Pancreas (tissue), 10 donors: ENCODE results near the gene KIT. TPM values are rescaled to one million over a fixed set of nuclear protein-coding genes. Genes with fewer than 3 reads are reported as not detected.

Source experiments
- ATAC-seq, 4 donors: fragments of 200-7000 bp; cut with Tn5 transposase; one replicate each; pipeline versions ENCODE4 v1.8.0 to v1.9.1; 2020; ENCODE audit warnings: mild to moderate bottlenecking in 4 of 4, moderate library complexity in 4 of 4
- DNase-seq, 6 donors: peaks; one replicate each; pipeline ENCODE4 v3.0.0-alpha.2; 2020
- FAIRE-seq: peaks from 2 replicates; lab custom pipeline; 2012; peaks lifted over from hg19 to GRCh38; lab: Jason Lieb, UNC
- H3K27ac ChIP-seq, 4 donors: fragments of 200-600 bp; sonication (generic); 1 replicate in 3 of 4; 2 replicates in 1 of 4; pipeline versions ENCODE4 v1.5.0 to v1.8.0; 2020
- H3K27me3 ChIP-seq, 4 donors: fragments of 200-600 bp; one replicate each; pipeline ENCODE4 v1.8.0; 2021
- H3K36me3 ChIP-seq, 3 donors: fragments of 200-600 bp; sonication (generic) in 1 of 3; one replicate each; pipeline versions ENCODE4 v1.5.0 to v1.8.0; 2020 to 2021
- H3K4me1 ChIP-seq, 3 donors: fragments of 200-600 bp; one replicate each; pipeline ENCODE4 v1.8.0; 2021
- H3K4me3 ChIP-seq, 4 donors: fragments of 200-600 bp; sonication (generic) in 2 of 4; one replicate each; pipeline versions ENCODE4 v1.5.0 to v1.8.0; 2020 to 2021
- H3K9me3 ChIP-seq, 4 donors: fragments of 200-600 bp; one replicate each; pipeline ENCODE4 v1.8.0; 2021
- WGBS, 2 donors: extraction: QIAGEN DNeasy Blood & Tissue Kit; methylation state at CpG; one replicate each; pipeline ENCODE4 v1.1.7; 2013; 5-methylcytosine and 5-hydroxymethylcytosine counted together
- intact Hi-C, 3 donors: fragments of 100-400 bp; cut with DNase I; formaldehyde crosslinking; loops; one replicate each; pipeline versions ENCODE4 v1.11.1 to v1.14.2; 2022
- polyA plus RNA-seq, 2 donors: library from polyadenylated mRNA; stranded (reverse); fragments of 200-250 nt; gene quantifications; one replicate each; pipeline ENCODE4 v1.2.3, GENCODE V29; 2013
- total RNA-seq, 6 donors: library from RNA; stranded (reverse); fragmentation: NEBNext Ultra II Directional in 4 of 6; extraction: Animal tissue kit (Norgen Biotek cat#: 25700) in 4 of 6; gene quantifications; one replicate each; pipeline versions ENCODE4 v1.2.1 to v1.2.4, GENCODE V29; 2021 to 2023
- TF ChIP-seq, protein P1 (sequence below), 4 donors: fragments of 200-600 bp; sonication (generic) in 3 of 4; IDR thresholded peaks; one replicate each; pipeline versions ENCODE4 v1.5.0 to v1.8.0; 2021; ENCODE audit warnings: antibody characterized with exemption in 4 of 4
- donor health status: healthy with polysubstance abuse.
- donor health status: DM: no; HTN: no; CAD: no; lungs with moderate emphysema.
- donor health status: DM: no; HTN: no; CAD: no.
- donor health status: control.
- donor health status: control.
- donor health status: Bipolar disorder and iron deficiency.
- donor health status: DM: yes; HTN: yes; CAD: no.
- donor health status: DM: no; HTN: no; CAD: no.
- donor health status: DM: no; HTN: no; CAD: no.
- donor health status: DM: yes; HTN: yes; CAD: no.

The KIT gene
- total and polyA plus RNA-seq, 8 donors = 0.23 to 4.0 (median 1.4) TPM

DNA sequence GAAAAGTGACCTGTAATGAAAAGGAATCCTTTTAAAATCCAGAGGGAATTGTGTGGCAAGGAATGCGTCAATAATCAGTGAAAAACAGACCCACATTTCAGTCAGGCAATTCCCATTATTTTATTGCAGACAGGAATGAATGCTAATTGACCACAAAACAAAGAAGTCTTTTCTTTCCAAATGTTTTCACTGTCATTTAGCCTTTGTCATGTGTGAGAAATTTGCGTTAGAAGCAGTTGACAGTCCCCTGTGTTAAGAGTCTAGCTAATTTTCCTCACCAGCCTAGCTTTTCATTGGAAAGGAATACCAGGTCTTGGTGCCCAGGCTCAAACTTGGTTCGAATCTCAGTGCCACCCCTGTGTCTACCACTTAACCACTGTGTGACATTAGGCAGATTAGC is 83.4 kb downstream of the KIT start:
- Histone ChIP-seq H3K4me1 (no peaks in the 10 kb centered on the region), H3K4me3 (no peak overlapping the region), H3K9me3 (no peaks in the 10 kb centered on the region), H3K36me3 (no peaks in the 10 kb centered on the region), H3K27me3 (no peaks in the 10 kb centered on the region), H3K27ac (no peak overlapping the region)
- intact Hi-C loops = no loop called here
- TF ChIP-seq, protein P1, sequence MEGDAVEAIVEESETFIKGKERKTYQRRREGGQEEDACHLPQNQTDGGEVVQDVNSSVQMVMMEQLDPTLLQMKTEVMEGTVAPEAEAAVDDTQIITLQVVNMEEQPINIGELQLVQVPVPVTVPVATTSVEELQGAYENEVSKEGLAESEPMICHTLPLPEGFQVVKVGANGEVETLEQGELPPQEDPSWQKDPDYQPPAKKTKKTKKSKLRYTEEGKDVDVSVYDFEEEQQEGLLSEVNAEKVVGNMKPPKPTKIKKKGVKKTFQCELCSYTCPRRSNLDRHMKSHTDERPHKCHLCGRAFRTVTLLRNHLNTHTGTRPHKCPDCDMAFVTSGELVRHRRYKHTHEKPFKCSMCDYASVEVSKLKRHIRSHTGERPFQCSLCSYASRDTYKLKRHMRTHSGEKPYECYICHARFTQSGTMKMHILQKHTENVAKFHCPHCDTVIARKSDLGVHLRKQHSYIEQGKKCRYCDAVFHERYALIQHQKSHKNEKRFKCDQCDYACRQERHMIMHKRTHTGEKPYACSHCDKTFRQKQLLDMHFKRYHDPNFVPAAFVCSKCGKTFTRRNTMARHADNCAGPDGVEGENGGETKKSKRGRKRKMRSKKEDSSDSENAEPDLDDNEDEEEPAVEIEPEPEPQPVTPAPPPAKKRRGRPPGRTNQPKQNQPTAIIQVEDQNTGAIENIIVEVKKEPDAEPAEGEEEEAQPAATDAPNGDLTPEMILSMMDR (IDR thresholded peaks at IDR 0.05) = no peak
- WGBS, 2 donors = 22 to 30% methylated on average over 3 of the region's 3 CpGs
- DNase-seq = no peak
- no peak for ATAC-seq
- no peak for FAIRE-seq

DNA sequence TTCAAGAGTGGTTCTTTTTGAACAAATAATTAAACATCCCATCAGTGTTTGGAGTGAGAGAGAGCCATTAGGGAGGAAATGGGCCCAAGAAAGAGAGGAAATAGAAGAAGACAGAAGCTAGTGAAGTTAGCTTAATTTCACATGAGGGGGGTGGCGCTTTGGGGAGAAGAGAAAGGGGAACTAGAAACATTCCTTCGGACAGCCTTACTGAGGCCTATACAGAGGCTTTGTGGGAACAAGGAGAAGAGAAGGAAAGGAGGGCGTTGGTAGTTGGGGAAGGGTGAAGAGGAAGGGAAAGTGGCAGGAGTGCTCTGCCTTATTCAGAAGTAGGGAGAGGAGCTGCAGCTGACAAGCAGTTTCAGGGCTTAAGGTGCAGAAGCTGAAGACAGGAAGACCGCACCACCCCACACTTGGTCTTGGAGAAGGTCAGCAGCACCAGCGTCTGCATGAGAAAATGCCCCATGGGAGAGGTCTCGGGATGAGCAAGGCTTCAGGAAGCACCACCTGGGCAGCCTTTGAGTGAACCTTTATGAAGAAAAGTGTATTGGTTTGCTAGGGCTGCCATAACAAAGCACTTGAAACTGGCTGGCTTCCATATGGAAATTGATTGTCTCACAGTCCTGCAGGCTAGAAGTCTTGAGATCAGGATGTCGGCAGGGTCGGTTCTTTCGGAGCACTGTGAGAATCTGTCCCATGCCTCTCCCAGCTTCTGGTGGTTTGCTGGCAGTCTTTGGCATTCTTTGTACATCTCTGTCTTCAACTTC is 85.1 kb downstream of the KIT start:
- intact Hi-C loops = no loop called here
- no peaks in the 10 kb centered on the region for H3K27me3 ChIP-seq
- ATAC-seq (peak in 1 of 4 donors; percentile 54), DNase-seq (no peak), FAIRE-seq (no peak)
- H3K4me1 ChIP-seq = no peaks in the 10 kb centered on the region
- H3K9me3 ChIP-seq = no peaks in the 10 kb centered on the region
- TF ChIP-seq, protein P1 (IDR thresholded peaks at IDR 0.05) = no peak
- no peaks in the 10 kb centered on the region for H3K36me3 ChIP-seq
- H3K4me3 ChIP-seq = no peak overlapping the region
- no peak overlapping the region for H3K27ac ChIP-seq
- WGBS, 2 donors = 74 to 77% methylated on average over 9 of the region's 9 CpGs

DNA sequence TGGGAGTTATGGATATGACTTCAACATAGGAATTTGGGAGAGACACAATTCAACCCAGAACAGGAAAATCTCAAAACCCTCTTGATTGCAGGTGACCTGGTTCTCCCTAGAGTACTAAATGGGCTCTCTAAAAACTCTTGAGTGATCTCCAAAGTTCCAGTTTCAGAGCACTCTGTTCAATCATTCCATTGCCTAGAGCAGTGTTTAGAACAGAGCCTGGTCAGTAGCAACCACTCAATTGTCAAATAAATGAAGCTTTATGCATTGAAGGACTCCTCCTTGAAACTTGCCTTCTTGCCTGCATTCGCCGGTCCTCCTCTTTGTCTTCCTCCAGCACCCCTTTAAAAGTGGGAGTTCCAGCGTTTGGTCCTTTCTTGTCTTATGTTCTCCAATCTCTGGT is 85.8 kb downstream of the KIT start:
- intact Hi-C loops = no loop called here
- ATAC-seq = no peak
- H3K36me3 ChIP-seq = no peaks in the 10 kb centered on the region
- TF ChIP-seq, protein P1 (IDR thresholded peaks at IDR 0.05) = no peak
- no peak for FAIRE-seq
- H3K27ac ChIP-seq = no peak overlapping the region
- no peaks in the 10 kb centered on the region for H3K27me3 ChIP-seq
- no peak overlapping the region for H3K4me3 ChIP-seq
- no peaks in the 10 kb centered on the region for H3K4me1 ChIP-seq
- DNase-seq = no peak
- 61 to 65% methylated on average over 3 of the region's 3 CpGs for WGBS, 2 donors
- no peaks in the 10 kb centered on the region for H3K9me3 ChIP-seq

DNA sequence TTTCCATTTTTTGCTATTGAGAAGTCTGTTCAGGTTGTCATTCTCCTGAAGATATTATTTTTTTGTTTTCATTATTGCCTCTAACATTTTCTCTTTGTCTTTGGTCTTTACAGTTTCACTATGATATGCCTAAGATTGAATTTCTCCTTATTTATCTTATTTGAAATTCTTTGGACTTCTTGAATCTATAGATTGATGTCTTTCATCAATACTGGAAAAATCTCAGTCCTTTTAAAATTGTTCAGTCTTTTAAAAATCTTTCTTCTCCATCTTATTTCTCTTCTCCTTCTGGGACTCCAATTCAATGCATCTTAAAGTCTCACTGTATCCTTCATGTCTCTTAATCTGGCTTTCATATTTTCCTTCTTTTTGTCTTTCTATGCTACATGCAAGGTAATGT is 86.7 kb downstream of the KIT start:
- no peak for FAIRE-seq
- H3K4me1 ChIP-seq = no peaks in the 10 kb centered on the region
- H3K27ac ChIP-seq = no peak overlapping the region
- H3K36me3 ChIP-seq = no peaks in the 10 kb centered on the region
- no peaks in the 10 kb centered on the region for H3K9me3 ChIP-seq
- TF ChIP-seq, protein P1 (IDR thresholded peaks at IDR 0.05) = no peak
- H3K4me3 ChIP-seq = no peak overlapping the region
- no peaks in the 10 kb centered on the region for H3K27me3 ChIP-seq
- ATAC-seq = no peak
- intact Hi-C loops = no loop called here
- no peak for DNase-seq

DNA sequence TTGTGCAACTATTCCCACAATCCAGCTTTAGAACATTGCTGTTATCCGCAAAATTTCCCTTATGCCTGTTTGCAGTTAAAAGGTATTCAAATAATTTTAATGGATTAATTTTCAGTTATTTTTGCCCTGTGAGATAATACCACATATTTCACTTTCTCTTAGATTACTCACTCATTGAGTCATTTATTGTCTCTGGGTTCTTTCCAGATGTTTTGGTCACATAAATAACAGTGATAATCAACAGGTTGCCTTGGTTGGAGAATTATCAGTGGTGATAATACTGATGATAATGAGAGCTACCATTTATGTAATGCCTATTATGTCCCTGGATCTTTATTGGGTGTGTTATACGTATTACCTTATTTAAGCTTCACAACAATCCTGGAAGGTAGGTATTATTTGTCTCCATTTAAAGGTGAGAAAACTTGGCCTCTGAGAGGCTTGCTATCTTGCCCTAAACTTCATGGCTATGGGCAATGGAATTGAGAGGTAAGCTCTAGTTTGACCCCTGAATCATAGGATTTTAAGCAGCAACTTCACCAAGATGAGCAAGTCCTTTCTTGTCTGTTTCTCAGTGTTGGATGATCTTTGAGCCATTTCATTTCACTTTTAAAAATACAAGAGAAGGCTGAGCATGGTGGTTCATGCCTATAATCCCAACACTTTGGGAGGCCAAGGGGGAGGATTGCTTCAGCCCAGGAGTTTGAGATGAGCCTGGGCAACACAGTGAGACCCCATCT is 87.4 kb downstream of the KIT start:
- WGBS, 2 donors = 76 to 84% methylated on average over 2 of the region's 2 CpGs
- TF ChIP-seq, protein P1 (IDR thresholded peaks at IDR 0.05) = no peak
- DNase-seq (no peak), FAIRE-seq (no peak), ATAC-seq (no peak)
- intact Hi-C loops = no loop called here
- no peak overlapping the region for H3K4me3 ChIP-seq
- no peaks in the 10 kb centered on the region for H3K4me1 ChIP-seq
- H3K27ac ChIP-seq = no peak overlapping the region
- no peaks in the 10 kb centered on the region for H3K36me3 ChIP-seq
- H3K9me3 ChIP-seq = no peaks in the 10 kb centered on the region
- H3K27me3 ChIP-seq = no peaks in the 10 kb centered on the region
